ENCODE data around the gene LRPAP1.
"Not testable (repeated sequence)": the region's sequence is repeated elsewhere in the genome, so short reads cannot be mapped to it uniquely, and the experiment has no call there.

LRPAP1 gene

GRCh38 chr4:3560465-3560864 lies 28.2 kb upstream of the LRPAP1 start:
- DNase-seq (ENCODE audit: low spot score), result not testable (repeated sequence)

GRCh38 chr4:3559381-3560290 lies 27.4 kb upstream of the LRPAP1 start:
- not testable (repeated sequence) for DNase-seq (ENCODE audit: low spot score)

GRCh38 chr4:3558514-3558836 lies 26.3 kb upstream of the LRPAP1 start:
- not testable (repeated sequence) for DNase-seq (ENCODE audit: low spot score)

GRCh38 chr4:3557676-3558513 lies 25.7 kb upstream of the LRPAP1 start:
- DNase-seq (ENCODE audit: low spot score), result not testable (repeated sequence)

GRCh38 chr4:3557088-3557492 lies 24.9 kb upstream of the LRPAP1 start:
- not testable (repeated sequence) for DNase-seq (ENCODE audit: low spot score)

- DNase-seq (ENCODE audit: low spot score), result not testable (repeated sequence)
These were observed 24.1 kb upstream of the LRPAP1 start for GRCh38 chr4:3556244-3556867.

- DNase-seq (ENCODE audit: low spot score), result not testable (repeated sequence)
These were observed 23.3 kb upstream of the LRPAP1 start for GRCh38 chr4:3555459-3556070.

GRCh38 chr4:3551366-3551765 lies 19.1 kb upstream of the LRPAP1 start:
- DNase-seq (ENCODE audit: low spot score), result not testable (repeated sequence)

- DNase-seq (ENCODE audit: low spot score), result not testable (repeated sequence)
These were observed 18.6 kb upstream of the LRPAP1 start for GRCh38 chr4:3550792-3551325.

GRCh38 chr4:3550041-3550440 lies 17.8 kb upstream of the LRPAP1 start:
- DNase-seq (ENCODE audit: low spot score), result not testable (repeated sequence)

GRCh38 chr4:3549694-3550001 lies 17.4 kb upstream of the LRPAP1 start:
- not testable (repeated sequence) for DNase-seq (ENCODE audit: low spot score)

GRCh38 chr4:3548991-3549693 lies 16.9 kb upstream of the LRPAP1 start:
- DNase-seq (ENCODE audit: low spot score), result not testable (repeated sequence)

GRCh38 chr4:3546721-3547120 lies 14.5 kb upstream of the LRPAP1 start:
- not testable (repeated sequence) for DNase-seq (ENCODE audit: low spot score)

- DNase-seq (ENCODE audit: low spot score), result not testable (repeated sequence)
These were observed 13.1 kb upstream of the LRPAP1 start for GRCh38 chr4:3545351-3545750.

- not testable (repeated sequence) for DNase-seq (ENCODE audit: low spot score)
These were observed 12.2 kb upstream of the LRPAP1 start for GRCh38 chr4:3544259-3545025.

- DNase-seq (ENCODE audit: low spot score), result not testable (repeated sequence)
These were observed 11.2 kb upstream of the LRPAP1 start for GRCh38 chr4:3543415-3543814.

GRCh38 chr4:3538906-3539305 lies 6.7 kb upstream of the LRPAP1 start:
- DNase-seq (ENCODE audit: low spot score), result not testable (repeated sequence)

- not testable (repeated sequence) for DNase-seq (ENCODE audit: low spot score)
These were observed 3.6 kb upstream of the LRPAP1 start for GRCh38 chr4:3535812-3536211.

- DNase-seq (ENCODE audit: low spot score), result no peak
These were observed 1.2 kb upstream of the LRPAP1 start for GRCh38 chr4:3533423-3533820.

- DNase-seq (ENCODE audit: low spot score), result no peak
These were observed 665 bp upstream of the LRPAP1 start for GRCh38 chr4:3532751-3533422.

Data from D341Med (cell line).